ENCODE measurements around the gene PTPRCAP.

- TF ChIP-seq, protein P1, sequence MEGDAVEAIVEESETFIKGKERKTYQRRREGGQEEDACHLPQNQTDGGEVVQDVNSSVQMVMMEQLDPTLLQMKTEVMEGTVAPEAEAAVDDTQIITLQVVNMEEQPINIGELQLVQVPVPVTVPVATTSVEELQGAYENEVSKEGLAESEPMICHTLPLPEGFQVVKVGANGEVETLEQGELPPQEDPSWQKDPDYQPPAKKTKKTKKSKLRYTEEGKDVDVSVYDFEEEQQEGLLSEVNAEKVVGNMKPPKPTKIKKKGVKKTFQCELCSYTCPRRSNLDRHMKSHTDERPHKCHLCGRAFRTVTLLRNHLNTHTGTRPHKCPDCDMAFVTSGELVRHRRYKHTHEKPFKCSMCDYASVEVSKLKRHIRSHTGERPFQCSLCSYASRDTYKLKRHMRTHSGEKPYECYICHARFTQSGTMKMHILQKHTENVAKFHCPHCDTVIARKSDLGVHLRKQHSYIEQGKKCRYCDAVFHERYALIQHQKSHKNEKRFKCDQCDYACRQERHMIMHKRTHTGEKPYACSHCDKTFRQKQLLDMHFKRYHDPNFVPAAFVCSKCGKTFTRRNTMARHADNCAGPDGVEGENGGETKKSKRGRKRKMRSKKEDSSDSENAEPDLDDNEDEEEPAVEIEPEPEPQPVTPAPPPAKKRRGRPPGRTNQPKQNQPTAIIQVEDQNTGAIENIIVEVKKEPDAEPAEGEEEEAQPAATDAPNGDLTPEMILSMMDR (IDR thresholded peaks at IDR 0.05), result no peak
- no peak for TF ChIP-seq ZFX (IDR thresholded peaks at IDR 0.05; ENCODE audit: borderline replicate concordance)
Observed at GRCh38 chr11:67404515-67405195, 32.8 kb downstream of the PTPRCAP start.
